Colonic mucosa (tissue), 4 donors: ENCODE data around the gene INTS11. TPM values are rescaled to one million over a fixed set of nuclear protein-coding genes. Genes with fewer than 3 reads are reported as not detected.

ENCODE experiments used
- DNase-seq: peaks from one replicate; pipeline ENCODE4 v3.0.0-alpha.2; 2020
- H3K27ac ChIP-seq: fragments of 200-600 bp; one replicate; pipeline ENCODE4 v1.8.0; 2021
- H3K27me3 ChIP-seq: fragments of 200-600 bp; one replicate; pipeline ENCODE4 v1.8.0; 2021
- H3K36me3 ChIP-seq: fragments of 200-600 bp; one replicate; pipeline ENCODE4 v1.8.0; 2021
- H3K4me1 ChIP-seq: fragments of 200-600 bp; one replicate; pipeline ENCODE4 v1.8.0; 2021; ENCODE audit warnings: mild to moderate bottlenecking
- H3K4me3 ChIP-seq: fragments of 200-600 bp; one replicate; pipeline ENCODE4 v1.8.0; 2021
- H3K9ac ChIP-seq, 2 donors: one replicate each; pipeline ENCODE4 v1.7.0; 2013; ENCODE audit warnings: control low read depth in 2 of 2, low read depth in 2 of 2, low read length in 2 of 2
- H3K9me3 ChIP-seq: fragments of 200-600 bp; one replicate; pipeline ENCODE4 v1.8.0; 2021
- CTCF ChIP-seq: fragments of 200-600 bp; IDR thresholded peaks from one replicate; pipeline ENCODE4 v1.8.0; 2022; ENCODE audit warnings: antibody characterized with exemption, mild to moderate bottlenecking
- intact Hi-C: fragments of 100-400 bp; cut with DNase I; formaldehyde crosslinking; loops from one replicate; pipeline ENCODE4 v1.14.1; 2022
- total RNA-seq, 2 donors: library from RNA; stranded (reverse); fragmentation: NEBNext Ultra II Directional in 1 of 2; extraction: Animal tissue kit (Norgen Biotek cat#: 25700) in 1 of 2; gene quantifications; one replicate each; pipeline ENCODE4 v1.2.1, GENCODE V29; 2021
- donor health status: healthy.
- donor health status: DM: no; HTN: no; CAD: no.
- donor health status: DM: no; HTN: no; CAD: no.

INTS11 gene
- total RNA-seq, 2 donors from 2014 or later, result 70.6 to 126 TPM

DNA sequence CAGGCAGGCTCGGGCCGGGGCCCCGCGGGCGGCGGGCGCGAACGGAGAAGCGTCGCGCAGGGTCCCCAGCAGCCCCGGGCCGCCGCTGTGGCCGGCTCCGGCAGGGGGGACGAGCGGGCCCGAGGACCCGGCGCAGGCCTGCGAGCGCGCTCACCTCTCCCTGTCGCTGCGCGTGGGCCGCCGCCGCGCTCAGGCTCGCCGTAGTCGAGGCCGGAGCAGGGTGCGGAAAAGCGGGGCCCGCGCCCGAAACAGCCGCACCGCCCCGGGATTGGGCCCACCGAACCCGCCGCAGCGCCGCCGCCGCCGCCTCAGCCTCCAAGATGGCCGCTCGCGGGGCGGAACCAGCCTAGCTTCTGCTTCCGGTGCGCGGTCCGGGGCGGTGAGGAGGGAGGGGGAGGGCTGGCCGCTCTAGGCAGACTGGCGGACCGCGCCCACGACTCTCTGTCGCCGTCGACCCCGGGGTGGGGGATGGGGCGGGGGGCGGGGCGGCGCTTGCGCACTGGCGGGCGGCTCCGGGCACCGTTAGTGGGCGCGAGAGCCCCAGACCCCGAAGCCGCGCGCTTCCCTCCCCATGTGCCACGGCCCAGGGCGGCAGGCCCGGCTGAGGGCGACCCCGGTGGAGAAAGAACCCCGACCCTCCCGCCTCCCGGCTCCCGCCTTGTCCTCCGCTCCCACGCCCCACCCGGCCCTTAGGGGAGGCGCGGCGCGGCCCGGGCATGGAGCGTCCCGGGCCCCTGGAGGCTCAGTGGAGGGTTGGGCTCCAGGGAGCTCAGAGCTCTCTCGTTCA is 50.8 kb downstream of the INTS11 start, which contains the start of gene UBE2J2:
UBE2J2 (minus strand) TSS at position 343 of the 787 bp plus-strand sequence. CDS start 5,862 bp downstream, outside the sequence.
- peak within 1 kb of the TSS; percentile 98 for H3K4me3 ChIP-seq
- H3K4me1 ChIP-seq, result peaks cover 16% of the 10 kb centered on the region
- H3K9me3 ChIP-seq, result no peaks in the 10 kb centered on the region
- no peaks in the 10 kb centered on the region for H3K36me3 ChIP-seq
- no peaks in the 10 kb centered on the region for H3K27me3 ChIP-seq
- intact Hi-C loops, result no loop called here
- TF ChIP-seq CTCF, result no peak
- peak within 1 kb of the TSS; percentile 65 for H3K27ac ChIP-seq
- DNase-seq, result peak; percentile 94
- peak within 1 kb of the TSS; percentile 92 to 99 for H3K9ac ChIP-seq

DNA sequence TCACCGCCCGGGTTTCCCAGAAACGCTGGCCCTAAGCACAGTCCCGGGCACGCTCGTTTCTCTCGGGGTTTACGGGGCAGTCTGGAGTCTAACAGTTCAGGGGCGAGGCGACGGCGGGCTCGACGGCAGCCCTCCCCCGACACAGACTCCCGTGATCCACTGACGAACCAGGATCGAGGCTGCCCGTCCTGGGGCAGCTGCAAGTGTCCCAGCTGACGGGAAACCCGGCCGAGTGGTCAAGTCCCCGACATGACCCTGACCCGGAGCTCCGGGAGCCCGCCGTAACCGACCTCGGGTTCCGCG is 51.3 kb downstream of the INTS11 start:
- H3K27ac ChIP-seq, result peak overlapping the region; percentile 65
- H3K4me3 ChIP-seq, result peak overlapping the region; percentile 98
- no peak for TF ChIP-seq CTCF
- no peaks in the 10 kb centered on the region for H3K9me3 ChIP-seq
- intact Hi-C loops, result no loop called here
- peak overlapping the region; percentile 92 to 99 for H3K9ac ChIP-seq
- no peaks in the 10 kb centered on the region for H3K36me3 ChIP-seq
- no peaks in the 10 kb centered on the region for H3K27me3 ChIP-seq
- H3K4me1 ChIP-seq, result peaks cover 16% of the 10 kb centered on the region
- DNase-seq, result no peak

GRCh38 chr1:1272341-1273208 is 51.9 kb downstream of the INTS11 start:
- no peak for TF ChIP-seq CTCF
- Histone ChIP-seq H3K9me3 (no peaks in the 10 kb centered on the region), H3K4me3 (peak overlapping the region; percentile 98), H3K27me3 (no peaks in the 10 kb centered on the region), H3K27ac (peak overlapping the region; percentile 65), H3K36me3 (no peaks in the 10 kb centered on the region), H3K9ac (peak overlapping the region; percentile 92 to 99), H3K4me1 (peaks cover 16% of the 10 kb centered on the region)
- peak; percentile 66 for DNase-seq
- intact Hi-C loops, result no loop called here

DNA sequence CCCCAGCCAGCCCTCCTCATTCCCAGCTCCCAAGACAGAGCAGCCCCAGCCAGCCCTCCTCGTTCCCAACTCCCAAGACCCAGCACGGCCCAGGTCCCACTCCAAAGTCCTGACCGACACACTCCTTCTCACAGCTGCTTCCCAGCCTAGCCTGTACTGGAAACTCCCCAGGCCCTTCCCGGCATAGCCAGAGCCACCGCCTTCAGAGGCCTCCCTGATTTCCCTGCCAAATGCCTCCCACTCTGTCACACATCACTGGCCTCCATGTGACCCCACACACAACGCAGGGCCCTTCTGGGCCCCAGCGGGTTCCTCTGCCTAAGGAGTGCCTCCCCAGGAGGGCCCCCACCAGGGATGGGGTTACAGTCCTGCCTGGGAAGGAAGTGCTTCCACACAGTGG is 53.6 kb downstream of the INTS11 start:
- DNase-seq, result no peak
- no peaks in the 10 kb centered on the region for H3K36me3 ChIP-seq
- intact Hi-C loops, result no loop called here
- peak overlapping the region in 1 of 2 donors; percentile 56 for H3K9ac ChIP-seq
- H3K4me1 ChIP-seq, result peaks cover 16% of the 10 kb centered on the region
- no peak overlapping the region for H3K4me3 ChIP-seq
- no peak for TF ChIP-seq CTCF
- no peak overlapping the region for H3K27ac ChIP-seq
- no peaks in the 10 kb centered on the region for H3K27me3 ChIP-seq
- H3K9me3 ChIP-seq, result no peaks in the 10 kb centered on the region

GRCh38 chr1:1268284-1268682 is 56.2 kb downstream of the INTS11 start:
- no peaks in the 10 kb centered on the region for H3K27me3 ChIP-seq
- H3K9ac ChIP-seq, result no peak overlapping the region
- H3K4me1 ChIP-seq, result peaks cover 16% of the 10 kb centered on the region
- peaks cover 2% of the 10 kb centered on the region for H3K36me3 ChIP-seq
- no peak overlapping the region for H3K4me3 ChIP-seq
- H3K9me3 ChIP-seq, result no peaks in the 10 kb centered on the region
- no peak for TF ChIP-seq CTCF
- H3K27ac ChIP-seq, result no peak overlapping the region
- intact Hi-C loops, result no loop called here
- DNase-seq, result no peak
